GM12878 (cell line): ENCODE data around the gene HSPB7. TPM values are rescaled to one million over a fixed set of nuclear protein-coding genes. Genes with fewer than 3 reads are reported as not detected.

ENCODE experiments used
- EZH2 ChIP-seq: IDR thresholded peaks from 2 replicates; pipeline ENCODE4 v1.6.1; 2012; ENCODE audit warnings: low read depth, mild to moderate bottlenecking, control low read depth, inconsistent platforms, low read length, borderline replicate concordance; ENCODE audit not compliant: control insufficient read depth
- KLF5 ChIP-seq: fragments of 450-650 bp; IDR thresholded peaks from 2 replicates; pipeline ENCODE4 v1.6.1; 2014; ENCODE audit warnings: mild to moderate bottlenecking; ENCODE audit not compliant: partially characterized antibody
- MAX ChIP-seq: IDR thresholded peaks from 2 replicates; pipeline ENCODE4 v1.6.1; 2012; ENCODE audit warnings: low read depth, low read length, improper control_type of control experiment
- MYB ChIP-seq: fragments of 150-350 bp; IDR thresholded peaks from 2 replicates; pipeline ENCODE4 v1.6.1; 2014; ENCODE audit warnings: mild to moderate bottlenecking, low read depth, low read length, borderline replicate concordance
- RBBP5 ChIP-seq: fragments of 200-600 bp; sonication (generic); conservative IDR thresholded peaks from 2 replicates; pipeline ENCODE4 v1.6.1; 2016
- SP1 ChIP-seq: IDR thresholded peaks from one replicate; pipeline ENCODE4 v1.6.1; 2011; ENCODE audit warnings: low read depth, low read length
- TAF1 ChIP-seq: IDR thresholded peaks from 2 replicates; pipeline ENCODE4 v1.6.1; 2011; ENCODE audit warnings: mild to moderate bottlenecking, low read depth, low read length, borderline replicate concordance
- TCF12 ChIP-seq: IDR thresholded peaks from 2 replicates; pipeline ENCODE4 v1.6.1; 2011; ENCODE audit warnings: low read depth, mild to moderate bottlenecking, low read length
- WRNIP1 ChIP-seq: IDR thresholded peaks from 2 replicates; pipeline ENCODE4 v1.6.1; 2011; ENCODE audit warnings: low read depth, low read length, improper control_type of control experiment, borderline replicate concordance
- ZBTB40 ChIP-seq: fragments of 450-650 bp; IDR thresholded peaks from 2 replicates; pipeline ENCODE4 v1.6.1; 2016; ENCODE audit warnings: mild to moderate bottlenecking, moderate library complexity, borderline replicate concordance
- polyA plus RNA-seq, 11 experiments: library from polyadenylated mRNA; depleted of rRNA in 4 of 11; unstranded in 6 of 11; stranded (reverse) in 5 of 11; fragments of >200 nt; fragmentation: Nextera tagmentation in 4 of 11; fragmentation: Illumina TruSeq in 1 of 11; extraction: Ambion mirVana in 4 of 11; extraction: Trizol in 1 of 11; gene quantifications; 1 replicate in 1 of 11; 2 replicates in 10 of 11; pipeline versions ENCODE4 v1.2.1 to v1.2.3, GENCODE V29; 2011 to 2016; ENCODE audit warnings: inconsistent platforms in 2 of 11, missing spikeins in 2 of 11, low read depth in 1 of 11
- total RNA-seq, 4 experiments: library from RNA; depleted of rRNA in 3 of 4; stranded (reverse); fragments of >200 nt in 3 of 4; fragmentation: Illumina TruSeq in 1 of 4; extraction: Trizol in 1 of 4; gene quantifications; 2 replicates each; pipeline versions ENCODE4 v1.2.1 to v1.2.3, GENCODE V29; 2013 to 2021
- TF ChIP-seq, protein P1 (sequence below): fragments of 450-650 bp; IDR thresholded peaks from 2 replicates; pipeline ENCODE4 v1.6.1; 2016; ENCODE audit warnings: mild to moderate bottlenecking

HSPB7 gene
- total and polyA plus RNA-seq, 10 of the 15 experiments (the other 5 are each of a cell fraction or from before 2014, with no cell fraction given): 0.34 TPM; not detected in 9

- TF ChIP-seq ZBTB40 (no peak), KLF5 (no peak), RBBP5 (no peak), TCF12 (no peak), TAF1 (no peak), MYB (no peak), EZH2 (no peak), SP1 (no peak), MAX (no peak), WRNIP1 (no peak)
- TF ChIP-seq, protein P1, sequence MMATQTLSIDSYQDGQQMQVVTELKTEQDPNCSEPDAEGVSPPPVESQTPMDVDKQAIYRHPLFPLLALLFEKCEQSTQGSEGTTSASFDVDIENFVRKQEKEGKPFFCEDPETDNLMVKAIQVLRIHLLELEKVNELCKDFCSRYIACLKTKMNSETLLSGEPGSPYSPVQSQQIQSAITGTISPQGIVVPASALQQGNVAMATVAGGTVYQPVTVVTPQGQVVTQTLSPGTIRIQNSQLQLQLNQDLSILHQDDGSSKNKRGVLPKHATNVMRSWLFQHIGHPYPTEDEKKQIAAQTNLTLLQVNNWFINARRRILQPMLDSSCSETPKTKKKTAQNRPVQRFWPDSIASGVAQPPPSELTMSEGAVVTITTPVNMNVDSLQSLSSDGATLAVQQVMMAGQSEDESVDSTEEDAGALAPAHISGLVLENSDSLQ: no peak
Measured at GRCh38 chr1:16047791-16048475, 30.1 kb upstream of the HSPB7 start (continued).
